GM19099 (cell line): ENCODE measurements around the gene ARHGAP10.

Source experiments
- POLR2A ChIP-seq: IDR thresholded peaks from 3 replicates; pipeline ENCODE4 v1.6.1; 2011; ENCODE audit warnings: low read depth; ENCODE audit not compliant: insufficient read length; ENCODE audit errors: extremely low read depth

The ARHGAP10 gene

GRCh38 chr4:147717878-147718277, 14.0 kb upstream of the ARHGAP10 start:
- no peak for TF ChIP-seq POLR2A

- no peak for TF ChIP-seq POLR2A
Measured at GRCh38 chr4:147723326-147723725, 8.6 kb upstream of the ARHGAP10 start.

GRCh38 chr4:147724468-147725201, 7.3 kb upstream of the ARHGAP10 start:
- TF ChIP-seq POLR2A: no peak

- no peak for TF ChIP-seq POLR2A
Measured at GRCh38 chr4:147725673-147726072, 6.2 kb upstream of the ARHGAP10 start.

- TF ChIP-seq POLR2A: no peak
Measured at GRCh38 chr4:147727476-147728028, 4.3 kb upstream of the ARHGAP10 start.

- no peak for TF ChIP-seq POLR2A
Measured at GRCh38 chr4:147730333-147730732, 1.6 kb upstream of the ARHGAP10 start.

- no peak for TF ChIP-seq POLR2A
Measured at GRCh38 chr4:147732518-147733235, 789 bp downstream of the ARHGAP10 start.

- TF ChIP-seq POLR2A: no peak
Measured at GRCh38 chr4:147733716-147734344, 1.9 kb downstream of the ARHGAP10 start.

- TF ChIP-seq POLR2A: no peak
Measured at GRCh38 chr4:147734496-147734895, 2.6 kb downstream of the ARHGAP10 start.

- TF ChIP-seq POLR2A: no peak
Measured at GRCh38 chr4:147735413-147736301, 3.8 kb downstream of the ARHGAP10 start.

GRCh38 chr4:147736458-147736857, 4.6 kb downstream of the ARHGAP10 start:
- no peak for TF ChIP-seq POLR2A

- no peak for TF ChIP-seq POLR2A
Measured at GRCh38 chr4:147737623-147738022, 5.7 kb downstream of the ARHGAP10 start.

GRCh38 chr4:147739239-147739823, 7.4 kb downstream of the ARHGAP10 start:
- no peak for TF ChIP-seq POLR2A

- TF ChIP-seq POLR2A: no peak
Measured at GRCh38 chr4:147740176-147740575, 8.3 kb downstream of the ARHGAP10 start.
